ENCODE data around the gene IQCC.
"Not testable (repeated sequence)": the region's sequence is repeated elsewhere in the genome, so short reads cannot be mapped to it uniquely, and the experiment has no call there.

Gene IQCC

DNA sequence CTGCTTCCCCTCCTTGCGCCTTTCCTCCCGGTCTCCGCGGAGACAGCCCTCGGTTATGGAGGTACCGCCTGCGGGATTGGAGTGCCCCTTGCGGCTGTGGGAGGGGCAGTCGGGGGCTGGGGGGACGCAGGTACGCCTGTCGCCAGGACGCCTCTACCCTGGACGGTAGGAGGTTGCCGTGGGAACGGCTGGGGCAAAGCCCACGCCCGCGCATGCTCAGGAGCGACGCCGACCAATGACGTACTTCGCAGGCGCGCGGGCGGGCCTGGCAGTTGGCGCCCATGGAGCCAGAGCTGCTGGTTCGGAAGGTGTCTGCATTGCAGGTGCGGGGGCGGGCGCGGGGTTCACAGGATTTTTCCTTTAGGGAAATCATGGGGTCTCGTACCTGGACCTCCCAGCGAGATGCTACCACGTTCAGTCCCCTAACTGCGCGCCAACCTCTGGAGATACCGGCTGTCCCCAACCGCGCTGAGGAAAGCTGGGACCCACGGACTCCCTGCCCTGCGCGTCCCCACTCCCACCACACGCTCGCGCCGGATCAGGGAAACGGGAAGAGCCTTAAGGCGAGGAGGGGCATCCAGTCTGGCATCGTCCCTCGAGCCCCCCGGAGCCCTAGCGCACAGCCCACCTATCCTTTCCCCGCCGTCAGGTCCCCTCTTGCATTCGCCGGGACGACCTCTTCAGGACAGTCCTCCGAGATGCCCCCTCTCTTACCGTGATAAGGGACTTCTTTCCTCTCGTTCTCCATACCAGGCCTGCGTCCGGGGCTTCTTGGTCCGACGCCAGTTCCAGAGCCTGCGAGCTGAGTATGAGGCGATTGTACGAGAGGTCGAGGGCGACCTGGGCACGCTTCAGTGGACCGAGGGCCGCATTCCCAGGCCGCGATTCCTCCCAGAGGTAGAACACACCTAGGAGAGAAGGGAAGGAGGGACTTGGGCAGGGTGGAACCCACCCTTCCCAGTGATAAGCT lies at the start of gene IQCC:
IQCC (plus strand) TSS at position 271 of the 970 bp plus-strand sequence; CDS start at position 282, 11 bp downstream.
- in situ Hi-C loops (cut with MboI; ENCODE audit: low sequenced_read_pairs): loop anchor here (25.0 kb wide), 1 partner anchor 157 kb away; the partner anchor contains the start of genes FAM229A and TSSK3

GRCh38 chr1:32159189-32159588 lies 46.3 kb upstream of the IQCC start:
- in situ Hi-C loops (cut with MboI; ENCODE audit: low sequenced_read_pairs): no loop called here

DNA sequence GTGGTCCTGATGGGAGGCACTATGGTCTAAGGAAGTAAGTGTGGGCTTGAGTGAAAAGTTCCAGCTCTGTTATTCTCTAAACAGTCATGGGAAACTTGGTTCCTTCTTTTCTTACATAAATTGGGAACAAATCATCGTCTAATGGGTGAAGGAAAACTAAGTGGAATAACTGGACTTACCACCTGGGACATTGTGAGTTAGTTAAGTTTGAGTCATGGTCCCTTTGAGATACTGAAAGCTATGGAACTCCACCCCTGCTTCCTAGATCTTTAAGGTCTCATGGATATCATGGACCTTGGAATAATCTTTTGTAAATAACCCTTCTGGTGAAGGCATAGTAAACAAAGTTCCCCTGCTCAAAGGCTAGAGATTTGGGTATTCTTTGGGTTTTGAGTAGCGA lies 42.1 kb upstream of the IQCC start:
- in situ Hi-C loops (cut with MboI; ENCODE audit: low sequenced_read_pairs): no loop called here

GRCh38 chr1:32165633-32166032 lies 39.8 kb upstream of the IQCC start:
- in situ Hi-C loops (cut with MboI; ENCODE audit: low sequenced_read_pairs): not testable (repeated sequence)

DNA sequence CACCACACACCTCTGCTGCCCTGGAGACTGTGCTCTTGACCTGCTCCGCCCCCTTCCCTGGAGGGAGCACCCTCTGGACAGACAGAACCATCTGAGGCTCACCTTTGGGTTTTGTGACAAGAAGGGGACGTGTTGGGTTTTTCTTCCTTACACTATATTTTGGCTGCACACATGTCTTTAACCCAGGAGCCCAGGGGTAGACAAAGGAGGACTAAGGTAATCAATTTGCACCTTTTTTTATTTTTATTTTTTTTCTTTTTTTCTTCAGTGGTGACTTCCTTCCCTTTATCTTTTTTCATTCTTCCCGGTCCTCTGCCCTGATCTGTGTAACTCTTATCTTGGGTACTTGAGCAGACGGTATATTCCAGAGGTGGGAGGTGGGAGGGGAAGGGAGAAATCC lies 34.5 kb upstream of the IQCC start:
- in situ Hi-C loops (cut with MboI; ENCODE audit: low sequenced_read_pairs): no loop called here

DNA sequence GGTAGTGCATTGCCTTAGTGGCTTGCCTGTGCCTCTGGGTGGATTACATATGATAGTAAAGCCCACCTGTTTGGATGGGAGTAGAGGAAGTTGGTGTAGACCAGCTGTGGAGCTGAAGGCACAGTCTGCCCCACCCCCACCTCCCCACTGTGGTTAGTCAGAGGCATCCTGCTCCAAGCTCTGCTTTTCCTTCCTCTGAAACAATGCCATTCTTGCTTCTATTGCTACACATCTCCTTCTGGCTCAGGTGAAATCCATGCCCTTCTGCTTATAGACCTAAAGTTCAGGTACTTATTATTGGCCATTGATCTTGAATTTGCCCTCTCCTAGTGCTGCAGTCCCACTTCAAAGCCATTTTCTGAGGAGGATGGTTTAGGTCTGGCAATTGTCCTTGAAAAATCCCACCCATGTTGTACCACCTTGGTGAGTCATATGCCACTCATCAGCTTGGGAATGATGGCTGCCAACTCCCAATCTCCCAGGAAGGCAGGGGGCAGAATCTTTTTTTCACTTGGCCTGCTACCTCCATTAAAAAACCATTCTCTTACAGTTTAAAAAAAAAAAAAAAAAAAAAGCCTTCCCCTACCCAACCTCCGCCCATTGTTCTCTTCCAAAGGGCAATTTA lies 32.7 kb upstream of the IQCC start:
- in situ Hi-C loops (cut with MboI; ENCODE audit: low sequenced_read_pairs): no loop called here

GRCh38 chr1:32178380-32179192 lies 26.9 kb upstream of the IQCC start:
- in situ Hi-C loops (cut with MboI; ENCODE audit: low sequenced_read_pairs): no loop called here

DNA sequence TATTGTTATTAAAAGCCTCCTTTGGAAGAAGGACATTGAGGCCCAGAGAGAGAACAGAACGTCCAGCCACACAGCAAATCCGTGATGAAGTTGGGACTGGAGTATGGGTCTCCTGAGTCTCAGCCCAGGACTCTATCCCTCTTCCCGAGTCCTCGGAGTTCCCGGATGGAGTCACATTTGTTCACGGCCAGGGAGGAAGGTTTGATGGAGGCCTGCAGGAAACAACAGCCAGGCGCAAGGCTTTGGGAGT lies 26.4 kb upstream of the IQCC start:
- in situ Hi-C loops (cut with MboI; ENCODE audit: low sequenced_read_pairs): no loop called here

DNA sequence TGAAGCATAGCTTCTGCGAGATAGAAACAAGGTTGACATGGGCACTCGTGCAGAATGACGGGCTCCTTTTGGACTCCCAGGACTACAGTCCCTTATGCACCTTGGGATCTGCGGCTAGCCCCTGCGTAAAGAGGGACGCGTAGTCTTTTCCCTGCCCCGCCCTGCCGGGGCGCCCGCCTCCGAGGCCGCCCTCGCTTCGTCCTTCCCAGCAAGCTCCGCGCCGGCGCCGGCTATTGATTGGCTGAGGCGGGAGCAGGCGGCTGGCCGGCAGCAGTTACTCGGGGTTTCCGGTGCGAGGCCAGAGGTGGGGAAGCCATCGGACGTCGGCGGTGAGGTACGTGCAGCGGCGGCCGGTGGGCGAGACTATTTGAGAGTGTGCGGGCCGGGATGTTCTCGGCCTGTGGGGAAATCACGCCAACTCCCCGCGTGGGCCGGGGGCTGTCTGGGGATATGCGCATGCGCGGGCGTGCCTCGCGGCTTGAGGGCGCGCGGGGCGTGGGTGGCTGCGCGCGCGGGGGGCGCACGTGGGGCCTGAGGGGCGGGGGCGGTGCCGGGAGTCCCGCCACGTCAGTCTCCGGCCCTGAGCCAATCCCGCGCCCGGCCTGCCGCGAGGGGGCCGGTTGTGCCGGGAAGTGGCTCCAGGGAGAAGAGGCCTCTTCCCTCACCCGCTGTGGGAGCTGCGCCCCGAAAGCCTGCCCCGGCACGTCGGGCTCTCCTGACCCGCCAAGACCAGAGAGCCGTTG lies 25.9 kb upstream of the IQCC start, which contains the start of gene TXLNA:
TXLNA (plus strand) TSS at position 233 of the 743 bp plus-strand sequence. CDS start 671 bp downstream, outside the sequence.
- in situ Hi-C loops (cut with MboI; ENCODE audit: low sequenced_read_pairs): no loop called here

GRCh38 chr1:32180186-32181060 lies 25.0 kb upstream of the IQCC start:
- in situ Hi-C loops (cut with MboI; ENCODE audit: low sequenced_read_pairs): no loop called here

GRCh38 chr1:32181065-32181464 lies 24.4 kb upstream of the IQCC start:
- in situ Hi-C loops (cut with MboI; ENCODE audit: low sequenced_read_pairs): no loop called here

GRCh38 chr1:32181563-32181962 lies 23.9 kb upstream of the IQCC start:
- in situ Hi-C loops (cut with MboI; ENCODE audit: low sequenced_read_pairs): no loop called here

- in situ Hi-C loops (cut with MboI; ENCODE audit: low sequenced_read_pairs): no loop called here
These were observed 23.4 kb upstream of the IQCC start for GRCh38 chr1:32182060-32182459.

- in situ Hi-C loops (cut with MboI; ENCODE audit: low sequenced_read_pairs): no loop called here
These were observed 20.8 kb upstream of the IQCC start for GRCh38 chr1:32184650-32185049.

DNA sequence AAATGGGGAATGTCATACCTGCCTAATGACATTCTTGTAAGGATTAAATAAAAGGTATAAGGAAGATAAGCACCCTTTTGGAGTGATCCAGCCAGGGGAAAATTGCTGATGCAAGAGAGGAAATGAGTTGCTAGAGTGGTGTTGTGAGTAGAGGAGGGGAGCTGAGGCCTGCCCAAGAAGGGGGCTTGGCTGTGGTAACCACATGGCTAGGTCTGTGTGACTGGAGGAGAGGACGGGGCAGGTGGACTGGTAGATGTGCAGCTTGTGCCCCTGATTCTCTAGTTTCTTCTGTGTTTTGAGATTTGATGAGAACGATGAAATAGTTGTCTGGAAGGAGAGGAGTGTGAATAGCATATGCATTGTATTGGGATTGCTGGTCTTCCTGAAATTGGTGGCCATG lies 19.4 kb upstream of the IQCC start:
- in situ Hi-C loops (cut with MboI; ENCODE audit: low sequenced_read_pairs): no loop called here

DNA sequence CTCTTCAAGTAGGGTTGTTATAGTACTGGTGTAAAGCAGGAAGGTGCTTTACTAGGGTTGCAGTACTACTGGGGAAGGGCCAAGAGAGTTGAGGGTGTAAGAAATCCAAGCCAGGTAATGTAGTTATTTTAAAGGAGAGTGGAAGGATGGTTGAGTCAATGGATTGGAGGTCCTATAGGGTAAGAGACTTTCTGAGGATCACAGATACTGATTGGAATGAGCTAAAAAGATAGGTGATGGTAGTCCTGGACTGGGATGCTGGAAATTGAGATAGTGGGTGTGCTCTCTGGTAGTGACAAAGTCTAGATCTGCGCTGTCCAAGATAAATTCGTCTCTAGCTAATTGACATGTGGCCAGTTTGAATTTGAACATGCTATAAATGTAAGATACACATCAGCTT lies 19.0 kb upstream of the IQCC start:
- in situ Hi-C loops (cut with MboI; ENCODE audit: low sequenced_read_pairs): no loop called here

DNA sequence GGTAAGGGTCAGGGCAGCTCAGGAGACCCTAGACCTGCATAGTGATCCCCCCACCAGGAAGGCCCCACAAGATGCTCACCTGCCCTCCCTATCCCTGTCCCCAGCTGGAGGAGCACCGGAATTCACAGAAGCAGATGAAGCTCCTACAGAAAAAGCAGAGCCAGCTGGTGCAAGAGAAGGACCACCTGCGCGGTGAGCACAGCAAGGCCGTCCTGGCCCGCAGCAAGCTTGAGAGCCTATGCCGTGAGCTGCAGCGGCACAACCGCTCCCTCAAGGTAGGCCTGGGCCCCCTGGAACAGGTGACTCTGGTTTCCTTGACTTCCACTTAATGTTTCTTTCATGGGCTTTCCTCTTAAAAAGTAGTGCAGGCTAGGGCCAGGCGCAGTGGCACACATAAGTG lies 17.6 kb upstream of the IQCC start:
- in situ Hi-C loops (cut with MboI; ENCODE audit: low sequenced_read_pairs): no loop called here

DNA sequence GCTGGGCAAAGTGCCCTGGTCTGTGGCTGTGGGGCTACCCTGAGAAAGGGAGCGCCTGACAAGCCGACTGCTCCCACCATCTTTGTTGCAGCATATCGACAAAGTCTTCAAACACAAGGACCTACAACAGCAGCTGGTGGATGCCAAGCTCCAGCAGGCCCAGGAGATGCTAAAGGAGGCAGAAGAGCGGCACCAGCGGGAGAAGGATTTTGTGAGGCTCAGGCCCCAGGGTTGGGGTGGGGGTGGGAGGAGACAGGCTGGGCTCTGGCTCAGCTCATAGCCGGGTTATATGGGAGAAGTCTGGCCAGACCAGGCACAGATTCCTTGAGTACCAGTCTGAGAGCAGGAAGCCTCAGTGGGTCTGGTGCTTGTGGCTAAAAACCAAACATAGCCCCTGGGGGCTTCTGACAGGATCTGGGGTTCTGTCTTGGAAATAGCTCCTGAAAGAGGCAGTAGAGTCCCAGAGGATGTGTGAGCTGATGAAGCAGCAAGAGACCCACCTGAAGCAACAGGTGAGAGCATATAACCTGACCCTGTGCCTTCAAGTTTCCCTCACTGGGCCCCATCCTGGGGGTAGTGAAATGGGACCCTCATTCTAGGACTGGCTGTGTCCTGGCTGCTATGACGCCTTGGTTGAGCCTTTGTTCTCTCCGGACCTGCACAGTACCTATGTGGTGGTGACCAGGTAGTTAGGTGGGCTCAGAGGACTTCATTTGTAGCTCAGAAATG lies 13.1 kb upstream of the IQCC start:
- in situ Hi-C loops (cut with MboI; ENCODE audit: low sequenced_read_pairs): no loop called here

GRCh38 chr1:32194984-32195383 lies 10.5 kb upstream of the IQCC start:
- in situ Hi-C loops (cut with MboI; ENCODE audit: low sequenced_read_pairs): no loop called here
